HG03520 (cell line): ENCODE data around the gene COA8.
A peak's percentile ranks its signal among the peaks of the same experiment; 100 is the strongest.
"Not testable (repeated sequence)": the region's sequence is repeated elsewhere in the genome, so short reads cannot be mapped to it uniquely, and the experiment has no call there.

ENCODE experiments used
- ATAC-seq: cut with Tn5 transposase; IDR thresholded peaks from one replicate; pipeline ENCODE4 v1.9.1; 2021; ENCODE audit warnings: mild to moderate bottlenecking, moderate library complexity; ENCODE audit not compliant: unreplicated experiment

Gene COA8

GRCh38 chr14:103568952-103569351, 6.2 kb downstream of the COA8 start:
- ATAC-seq, result no peak

DNA sequence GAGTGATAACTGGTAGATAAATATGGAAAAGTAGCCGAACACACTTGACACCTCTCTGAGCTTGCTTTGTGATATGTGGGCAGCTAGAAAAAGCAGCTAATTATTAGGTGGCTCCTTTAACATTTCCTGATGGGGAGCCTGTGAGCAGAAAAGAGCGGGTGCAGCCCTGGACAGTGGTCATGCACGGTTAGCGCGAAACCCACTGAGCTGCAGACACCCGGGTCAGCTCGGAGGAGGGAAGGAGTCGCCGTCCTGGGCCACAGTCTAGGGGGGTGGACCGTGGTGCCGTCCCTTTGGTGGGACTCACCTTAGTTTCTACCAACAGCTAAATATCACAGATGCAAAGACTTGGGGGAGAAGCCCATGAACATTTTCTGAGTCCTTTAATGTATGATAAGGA, 6.6 kb downstream of the COA8 start:
- no peak for ATAC-seq

- no peak for ATAC-seq
Observed at GRCh38 chr14:103574104-103574503, 11.3 kb downstream of the COA8 start.

DNA sequence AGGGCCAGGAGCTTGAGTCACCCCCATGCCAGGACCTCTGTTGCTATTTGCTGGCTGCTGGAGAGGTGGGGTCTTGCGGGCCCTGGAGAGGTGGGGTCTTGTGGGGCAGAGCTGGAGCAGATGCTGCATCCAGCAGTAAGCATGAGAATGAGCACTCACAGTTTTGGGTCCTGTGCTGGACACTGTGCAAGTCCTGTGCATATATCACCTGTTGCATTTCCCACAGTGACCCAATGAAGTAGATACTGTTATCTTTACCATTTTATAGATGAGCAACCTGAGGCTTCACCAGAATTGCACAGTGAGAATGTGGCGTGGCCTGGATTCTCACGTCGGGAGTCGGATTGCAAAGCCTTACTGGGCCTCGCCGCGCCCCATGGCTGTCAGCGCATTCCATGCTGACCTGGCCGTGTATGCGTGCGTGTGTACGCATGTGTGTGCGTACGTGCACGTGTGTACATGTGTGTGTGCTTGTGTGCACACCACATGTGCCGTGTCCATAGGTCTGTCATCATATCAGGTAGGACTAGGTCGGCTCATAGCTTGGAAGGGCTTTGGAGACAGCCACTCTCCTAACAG, 12.0 kb downstream of the COA8 start:
- no peak for ATAC-seq

GRCh38 chr14:103576371-103577024, 13.7 kb downstream of the COA8 start:
- ATAC-seq, result no peak

GRCh38 chr14:103578401-103579075, 15.8 kb downstream of the COA8 start:
- ATAC-seq, result no peak

- no peak for ATAC-seq
Observed at GRCh38 chr14:103581206-103581605, 18.4 kb downstream of the COA8 start.

GRCh38 chr14:103581954-103582703, 19.4 kb downstream of the COA8 start:
- no peak for ATAC-seq

DNA sequence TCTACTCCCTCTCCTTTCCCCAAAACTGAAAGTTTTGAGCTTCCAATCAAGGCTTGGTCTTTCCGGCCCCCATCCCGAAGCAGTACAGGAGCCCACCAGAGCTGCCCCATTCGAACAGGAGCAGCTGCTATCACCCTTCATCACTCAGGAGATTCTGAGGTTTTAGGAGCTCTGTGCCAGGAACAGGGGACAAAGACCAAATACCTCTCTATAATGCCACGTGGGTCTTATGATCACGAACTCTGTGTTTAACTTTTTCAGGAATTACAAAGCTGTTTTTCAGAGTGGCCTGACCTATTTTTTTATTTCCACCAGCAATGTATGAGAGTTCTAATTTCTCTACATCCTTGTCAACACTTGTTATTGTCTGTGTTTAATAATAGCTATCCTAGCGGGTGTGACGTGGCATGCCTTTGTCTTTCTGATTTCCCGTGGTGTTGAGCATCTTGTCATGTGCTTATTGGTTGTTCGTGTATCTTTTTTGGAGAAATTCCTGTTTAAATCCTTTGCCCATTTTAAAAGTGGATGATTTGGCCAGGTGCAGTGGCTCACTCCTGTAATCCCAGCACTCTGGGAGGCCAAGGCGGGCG, 21.7 kb downstream of the COA8 start:
- no peak for ATAC-seq

- peak; percentile 86 for ATAC-seq
Observed at GRCh38 chr14:103593577-103593976, 30.8 kb downstream of the COA8 start.

DNA sequence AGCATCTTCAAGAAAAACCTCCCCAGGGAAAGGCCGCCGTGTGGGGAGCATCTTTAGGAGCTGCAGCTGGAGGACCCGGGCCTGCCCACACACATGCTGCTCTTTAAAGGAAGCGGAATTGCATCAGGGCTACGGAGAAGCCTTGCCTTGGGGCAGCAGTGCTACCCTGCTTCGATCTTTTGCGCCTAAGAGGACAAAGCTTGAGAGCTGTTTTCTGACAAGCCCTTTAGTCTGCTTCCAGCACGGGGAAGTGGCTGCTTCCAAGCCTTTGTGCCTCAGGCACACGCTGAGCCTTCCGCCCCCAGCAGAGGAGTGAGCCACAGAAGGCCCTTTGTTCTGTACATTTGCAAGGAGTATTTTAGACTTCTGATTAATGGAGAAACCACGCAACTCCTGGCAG, 31.5 kb downstream of the COA8 start:
- no peak for ATAC-seq

DNA sequence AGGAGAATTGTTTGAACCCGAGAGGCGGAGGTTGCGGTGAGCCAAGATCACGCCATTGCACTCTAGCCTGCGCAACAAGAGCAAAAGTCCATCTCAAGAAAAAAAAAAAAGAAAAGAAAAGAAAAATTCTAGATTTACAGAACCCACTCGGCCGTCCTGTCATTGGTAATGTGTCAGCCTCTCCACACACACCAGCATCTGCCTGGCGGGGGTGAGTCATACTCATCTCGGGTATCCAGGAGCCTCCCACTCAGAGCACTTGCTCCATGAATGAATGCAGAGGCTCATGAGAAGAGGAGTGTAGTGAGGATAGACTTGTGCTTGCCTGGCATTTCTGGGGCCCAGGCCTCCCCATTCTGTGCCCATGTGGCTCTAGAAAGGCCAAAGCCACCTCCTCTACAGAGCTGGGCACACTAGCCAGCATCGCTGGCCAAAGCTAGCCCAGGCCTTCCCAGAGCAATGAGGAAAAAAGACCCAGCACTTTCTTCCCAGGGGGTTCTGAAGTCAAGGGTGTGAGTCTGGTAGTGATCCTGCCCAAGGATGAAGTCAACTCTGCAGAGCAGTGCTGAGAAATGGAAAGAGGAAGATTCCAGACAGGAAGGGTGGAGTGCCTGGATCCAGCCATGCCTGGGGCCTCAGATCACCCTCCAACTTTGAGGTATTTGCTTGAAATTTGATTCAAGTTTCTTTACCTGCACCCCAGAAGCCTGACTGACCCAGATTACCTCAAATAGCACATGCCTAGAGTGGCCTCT, 35.0 kb downstream of the COA8 start:
- no peak for ATAC-seq

- no peak for ATAC-seq
Observed at GRCh38 chr14:103600503-103600902, 37.7 kb downstream of the COA8 start.

DNA sequence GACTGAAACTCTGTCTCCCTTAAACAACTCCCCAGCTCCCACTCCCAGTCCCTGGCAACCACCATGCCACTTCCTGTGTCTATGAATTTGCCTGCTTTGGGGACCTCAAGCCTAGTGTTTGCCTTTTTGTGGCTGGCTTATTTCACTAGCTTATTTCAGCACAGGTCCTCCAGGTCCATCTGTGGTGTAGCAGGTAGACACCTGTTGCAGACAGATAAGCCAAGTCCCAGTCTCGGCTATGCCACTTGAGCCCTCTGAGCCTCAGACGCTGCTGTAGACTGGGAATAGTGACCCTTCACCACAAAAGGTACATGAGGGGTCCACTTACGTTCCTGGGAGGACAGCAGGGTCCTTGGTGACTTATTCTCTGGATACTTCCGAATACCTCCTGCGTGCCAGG, 41.9 kb downstream of the COA8 start:
- no peak for ATAC-seq

- ATAC-seq, result peak; percentile 64
Observed at GRCh38 chr14:103606963-103607668, 44.4 kb downstream of the COA8 start.

DNA sequence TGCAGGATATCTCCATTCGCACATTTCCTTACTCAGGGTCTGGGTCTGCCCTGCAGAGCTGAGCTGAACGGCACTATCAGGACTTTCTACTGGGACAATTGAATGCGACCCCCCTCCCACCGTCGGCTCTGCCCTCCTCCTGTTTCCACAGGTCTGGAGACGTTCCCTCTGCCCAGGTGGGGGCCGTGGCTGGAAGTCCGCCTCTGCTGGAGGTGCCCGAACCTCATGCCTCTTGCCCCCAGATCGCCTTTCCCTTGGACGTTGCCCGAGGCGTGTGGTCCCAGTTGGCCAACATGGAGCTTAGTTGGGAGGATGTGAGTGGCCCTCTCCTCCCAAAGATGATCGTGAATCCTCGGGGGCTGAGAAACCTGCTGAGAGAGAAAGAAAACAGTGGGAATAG, 45.1 kb downstream of the COA8 start:
- no peak for ATAC-seq

DNA sequence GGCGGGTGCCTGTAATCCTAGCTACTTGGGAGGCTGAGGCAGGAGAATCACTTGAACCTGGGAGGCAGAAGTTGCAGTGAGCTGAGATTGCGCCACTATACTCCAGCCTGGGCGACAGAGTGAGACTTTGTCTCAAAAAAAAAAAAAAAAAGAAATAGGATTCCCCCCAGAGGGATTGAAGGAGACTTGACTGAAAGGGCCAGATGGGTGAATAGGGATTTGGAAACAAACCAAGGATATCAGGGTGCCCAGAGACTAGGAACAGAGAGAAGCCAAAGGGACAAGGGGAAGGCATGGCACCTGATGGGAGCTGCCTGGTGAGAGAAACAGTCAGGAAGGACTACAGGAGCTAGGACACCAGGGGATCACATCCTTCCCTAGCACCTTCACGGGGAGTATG, 46.3 kb downstream of the COA8 start:
- not testable (repeated sequence) for ATAC-seq

- no peak for ATAC-seq
Observed at GRCh38 chr14:103611215-103611614, 48.5 kb downstream of the COA8 start.

GRCh38 chr14:103613517-103613916, 50.8 kb downstream of the COA8 start:
- no peak for ATAC-seq
